AG04449 (cell line): ENCODE results near the gene CUEDC1.
A peak's percentile ranks its signal among the peaks of the same experiment; 100 is the strongest.
"Not testable (repeated sequence)": the region's sequence is repeated elsewhere in the genome, so short reads cannot be mapped to it uniquely, and the experiment has no call there.

ENCODE experiments used
- CTCF ChIA-PET: fragments of 350-600 bp; formaldehyde crosslinking; extraction: SDS; loops from one replicate; lab custom pipeline; 2021; ENCODE audit warnings: antibody characterized with exemption; lab: Yijun Ruan, JAX
- POLR2A ChIA-PET: fragments of 400-600, 350-600 bp; formaldehyde crosslinking; extraction: SDS; loops from one replicate; lab custom pipeline; 2020; ENCODE audit warnings: antibody characterized with exemption, inconsistent platforms; lab: Yijun Ruan, JAX
- DNase-seq: peaks from one replicate; pipeline ENCODE4 v3.0.0-alpha.2; 2010; ENCODE audit warnings: low read depth, low spot score
- H3K4me3 ChIP-seq: 2 replicates; pipeline ENCODE4 v1.5.1; 2011; ENCODE audit warnings: low read depth, mild to moderate bottlenecking, control low read depth, low read length
- TF ChIP-seq, protein P1 (sequence below): IDR thresholded peaks from one replicate; pipeline ENCODE4 v1.5.1; 2011; ENCODE audit warnings: mild to moderate bottlenecking, moderate library complexity, low read length, control low read depth, inconsistent platforms; ENCODE audit not compliant: insufficient read depth; ENCODE audit errors: missing control alignments

CUEDC1 gene

DNA sequence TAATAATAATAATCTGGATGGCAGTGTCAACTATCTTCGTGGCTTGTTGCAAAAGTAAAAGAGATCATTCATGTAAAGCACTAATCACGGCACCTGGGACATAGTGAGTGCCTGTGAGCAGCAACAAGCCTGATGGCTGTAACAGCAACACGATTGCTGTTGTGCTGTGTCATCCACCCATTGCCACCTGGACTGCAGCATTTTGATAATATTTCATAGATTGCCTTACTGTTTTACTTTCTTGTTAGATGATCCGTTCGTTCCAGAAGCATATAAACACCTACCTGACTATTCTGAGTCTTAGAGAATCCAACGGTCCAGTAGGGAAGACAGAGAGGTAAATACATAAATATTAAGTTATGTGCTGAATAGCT, 102.3 kb downstream of the CUEDC1 start:
- TF ChIP-seq, protein P1, sequence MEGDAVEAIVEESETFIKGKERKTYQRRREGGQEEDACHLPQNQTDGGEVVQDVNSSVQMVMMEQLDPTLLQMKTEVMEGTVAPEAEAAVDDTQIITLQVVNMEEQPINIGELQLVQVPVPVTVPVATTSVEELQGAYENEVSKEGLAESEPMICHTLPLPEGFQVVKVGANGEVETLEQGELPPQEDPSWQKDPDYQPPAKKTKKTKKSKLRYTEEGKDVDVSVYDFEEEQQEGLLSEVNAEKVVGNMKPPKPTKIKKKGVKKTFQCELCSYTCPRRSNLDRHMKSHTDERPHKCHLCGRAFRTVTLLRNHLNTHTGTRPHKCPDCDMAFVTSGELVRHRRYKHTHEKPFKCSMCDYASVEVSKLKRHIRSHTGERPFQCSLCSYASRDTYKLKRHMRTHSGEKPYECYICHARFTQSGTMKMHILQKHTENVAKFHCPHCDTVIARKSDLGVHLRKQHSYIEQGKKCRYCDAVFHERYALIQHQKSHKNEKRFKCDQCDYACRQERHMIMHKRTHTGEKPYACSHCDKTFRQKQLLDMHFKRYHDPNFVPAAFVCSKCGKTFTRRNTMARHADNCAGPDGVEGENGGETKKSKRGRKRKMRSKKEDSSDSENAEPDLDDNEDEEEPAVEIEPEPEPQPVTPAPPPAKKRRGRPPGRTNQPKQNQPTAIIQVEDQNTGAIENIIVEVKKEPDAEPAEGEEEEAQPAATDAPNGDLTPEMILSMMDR = no peak
- ChIA-PET POLR2A (no interaction called here), CTCF (interaction anchor here (1.3 to 36.7 kb wide), 6 partner anchors 7 to 145 kb away, joined by 3 to 1361 read pairs (median 20); partner anchors contain the start of genes CUEDC1, SRSF1 and VEZF1)
- DNase-seq = no peak
- no peak overlapping the region for H3K4me3 ChIP-seq

DNA sequence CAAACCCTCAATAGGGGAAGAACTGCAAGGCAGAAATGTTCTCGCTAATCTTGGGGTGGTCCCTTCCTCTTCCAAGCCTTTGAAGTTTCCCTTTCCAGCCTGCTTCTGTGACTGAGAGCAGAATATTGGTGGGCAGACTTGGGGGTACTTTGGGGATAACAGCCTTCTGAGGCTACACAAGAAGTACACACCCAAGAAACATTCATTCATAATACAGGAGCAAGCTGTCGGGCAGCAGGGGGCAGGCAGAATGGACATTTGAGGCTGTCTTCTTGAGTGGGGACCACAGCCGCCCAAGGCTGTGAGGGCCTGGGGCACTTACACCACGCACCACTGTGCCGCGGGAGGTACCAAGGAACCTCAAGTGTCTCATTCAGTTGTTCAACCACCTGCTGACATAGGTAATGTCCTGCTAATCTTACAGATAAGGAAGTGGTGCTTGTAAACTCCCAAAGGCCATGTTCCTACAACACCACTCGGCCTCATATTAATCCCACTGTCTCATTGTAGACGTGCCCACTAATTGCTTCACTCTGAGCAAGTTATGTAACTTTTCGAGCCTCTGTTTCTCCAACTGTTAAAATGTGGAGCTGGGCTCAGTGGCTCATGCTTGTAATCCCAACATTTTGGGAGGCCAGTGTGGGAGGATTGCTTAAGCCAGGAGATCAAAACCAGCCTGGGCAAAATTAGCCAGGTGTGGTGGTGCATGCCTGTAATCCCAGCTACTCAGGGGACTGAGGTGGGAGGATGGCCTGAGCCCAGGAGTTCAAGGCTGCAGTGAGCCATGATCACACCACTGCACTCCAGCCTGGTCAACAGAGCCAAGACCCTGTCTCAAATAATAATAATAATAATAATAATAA, 102.9 kb downstream of the CUEDC1 start:
- H3K4me3 ChIP-seq = no peak overlapping the region
- TF ChIP-seq, protein P1 = no peak
- ChIA-PET CTCF (interaction anchor here (1.3 to 36.7 kb wide), 7 partner anchors 8 to 261 kb away, joined by 3 to 1361 read pairs (median 7); partner anchors contain the start of genes SRSF1 and VEZF1), POLR2A (interaction anchor here (0.6 to 1.3 kb wide), 5 partner anchors 23 to 636 kb away, joined by 3 read pairs; no protein-coding TSS in a partner anchor)
- no peak for DNase-seq

DNA sequence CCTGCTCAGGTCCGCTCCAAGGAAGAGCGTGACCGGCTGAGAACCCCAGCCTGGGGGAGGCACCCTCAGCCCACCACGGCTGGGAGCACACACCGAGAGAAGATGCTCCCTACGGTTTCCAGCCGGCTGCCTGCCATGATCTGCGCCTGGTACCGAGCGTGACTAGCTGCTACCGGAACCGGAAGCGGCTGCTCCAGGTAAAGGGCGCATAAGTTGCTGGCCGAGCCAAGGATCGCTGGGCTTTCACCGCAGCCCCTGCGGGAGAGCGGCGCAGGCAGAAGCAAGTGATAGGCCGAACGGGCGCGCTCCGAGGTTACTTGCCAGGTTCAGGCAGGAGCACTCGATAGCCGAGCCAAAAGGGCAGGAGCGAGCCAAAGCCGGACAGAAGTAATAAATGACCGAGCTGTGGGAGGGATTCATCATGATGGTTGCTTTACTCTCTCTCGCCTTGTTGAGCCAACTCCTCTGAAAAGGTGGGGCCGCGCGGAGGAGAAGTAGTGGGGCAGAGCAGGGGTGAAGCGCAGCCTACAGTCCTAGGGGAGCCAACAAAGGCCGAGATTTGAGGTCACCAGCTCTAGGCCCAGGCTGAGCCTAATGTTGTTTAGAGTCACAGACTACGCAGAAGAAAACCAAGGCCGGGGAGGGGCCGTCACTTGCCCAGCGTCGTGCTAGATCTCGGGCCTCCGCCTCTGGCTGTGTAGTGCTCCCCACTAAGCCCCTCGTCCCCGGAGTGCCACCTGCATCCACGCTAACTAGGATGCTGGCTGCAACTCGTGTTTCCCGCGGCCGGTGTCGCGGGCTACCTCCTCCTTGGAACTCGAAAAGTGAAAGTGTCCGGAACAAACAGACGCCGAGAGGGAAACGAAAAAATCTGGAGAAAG, 105.1 kb downstream of the CUEDC1 start, which contains the start of gene MRPS23:
MRPS23 (minus strand) TSS at position 171 of the 881 bp plus-strand sequence; CDS start at position 137, 34 bp downstream.
- CTCF ChIA-PET = interaction anchor here (0.8 to 36.7 kb wide), 7 partner anchors 10 to 262 kb away, joined by 3 to 1361 read pairs (median 7); partner anchors contain the start of genes SRSF1 and VEZF1
- TF ChIP-seq, protein P1 = no peak
- H3K4me3 ChIP-seq = peak within 1 kb of the TSS; percentile 99
- POLR2A ChIA-PET = interaction anchor here (0.8 to 2.6 kb wide), 11 partner anchors 8 to 234 kb away, joined by 3 to 16 read pairs (median 5); partner anchors contain the start of genes CUEDC1, DYNLL2, SRSF1 and VEZF1
- DNase-seq = peak; percentile 95

DNA sequence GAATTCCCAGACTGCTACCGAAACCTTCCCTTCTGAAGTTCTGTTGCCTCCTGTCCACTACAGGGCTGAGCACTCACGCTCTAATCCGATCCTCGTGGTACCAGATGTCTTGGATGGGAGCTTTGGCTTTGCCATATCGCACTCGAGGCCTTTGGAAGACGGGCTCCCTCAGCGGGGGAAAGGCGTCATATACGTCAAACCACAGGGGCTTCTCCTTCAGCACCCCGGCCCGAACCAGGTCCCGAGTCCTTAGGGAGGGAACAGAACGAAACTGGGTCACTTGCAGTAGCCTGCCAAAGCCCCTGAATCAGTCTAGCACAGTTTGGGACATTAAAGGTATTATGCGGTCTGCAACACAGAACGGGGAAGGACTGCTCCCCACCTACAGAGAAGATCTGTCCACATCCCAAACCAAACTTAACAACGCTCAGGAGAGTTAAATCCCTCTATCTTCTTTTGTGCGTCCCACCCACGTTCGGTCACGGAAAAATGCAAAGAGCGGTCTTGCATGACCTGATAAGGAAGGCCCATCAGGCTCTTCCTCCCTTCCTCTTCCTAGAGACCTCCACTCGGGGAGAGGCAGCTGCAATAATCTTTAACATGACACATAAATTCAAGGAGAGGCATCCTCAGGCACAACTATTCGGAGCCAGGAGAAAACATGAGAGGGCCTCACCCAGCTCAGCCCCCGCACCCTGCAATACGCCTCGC, 105.9 kb downstream of the CUEDC1 start:
- ChIA-PET POLR2A (interaction anchor here (0.8 to 2.6 kb wide), 9 partner anchors 8 to 235 kb away, joined by 3 to 16 read pairs (median 6); partner anchors contain the start of genes CUEDC1, DYNLL2 and SRSF1), CTCF (interaction anchor here (0.5 to 36.7 kb wide), 6 partner anchors 11 to 263 kb away, joined by 3 to 1361 read pairs (median 20); partner anchors contain the start of genes SRSF1 and VEZF1)
- peak overlapping the region; percentile 99 for H3K4me3 ChIP-seq
- no peak for DNase-seq
- TF ChIP-seq, protein P1 = no peak

DNA sequence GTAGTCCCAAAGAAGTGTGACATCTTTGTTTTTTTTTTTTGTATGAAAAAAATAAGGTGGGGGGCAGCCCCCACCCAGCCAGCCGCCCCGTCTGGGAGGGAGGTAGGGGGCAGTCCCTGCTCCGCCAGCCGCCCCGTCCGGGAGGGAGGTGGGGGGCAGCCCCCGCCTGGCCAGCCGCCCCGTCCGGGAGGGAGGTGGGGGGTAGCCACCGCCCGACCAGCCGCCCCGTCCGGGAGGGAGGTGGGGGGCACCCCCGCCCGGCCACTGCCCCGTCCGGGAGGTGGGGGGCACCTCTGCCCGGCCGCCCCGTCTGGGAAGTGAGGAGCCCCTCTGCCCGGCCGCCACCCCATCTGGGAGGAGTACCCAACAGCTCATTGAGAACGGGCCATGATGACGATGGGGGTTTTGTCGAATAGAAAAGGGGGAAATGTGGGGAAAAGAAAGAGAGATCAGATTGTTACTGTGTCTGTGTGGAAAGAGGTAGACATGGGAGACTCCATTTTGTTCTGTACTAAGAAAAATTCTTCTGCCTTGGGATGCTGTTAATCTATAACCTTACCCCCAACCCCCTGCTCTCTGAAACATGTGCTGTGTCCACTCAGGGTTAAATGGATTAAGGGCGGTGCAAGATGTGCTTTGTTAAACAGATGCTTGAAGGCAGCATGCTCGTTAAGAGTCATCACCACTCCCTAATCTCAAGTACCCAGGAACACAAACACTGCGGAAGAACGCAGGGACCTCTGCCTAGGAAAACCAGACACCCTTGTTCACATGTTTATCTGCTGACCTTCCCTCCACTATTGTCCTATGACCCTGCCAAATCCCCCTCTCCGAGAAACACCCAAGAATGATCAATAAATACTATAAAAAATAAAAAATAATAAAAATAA, 108.9 kb downstream of the CUEDC1 start:
- not testable (repeated sequence) for H3K4me3 ChIP-seq, DNase-seq
- POLR2A ChIA-PET = interaction anchor here (0.7 kb wide), 1 partner anchor 1152 kb away, joined by 4 read pairs; no protein-coding TSS in a partner anchor
- CTCF ChIA-PET = interaction anchor here (0.8 to 36.7 kb wide), 6 partner anchors 12 to 267 kb away, joined by 3 to 1361 read pairs (median 28); partner anchors contain the start of genes SRSF1 and VEZF1
